WTC11 (cell line): ENCODE measurements around the gene TAOK3.

ENCODE experiments used
- CTCF ChIP-seq: fragments of 200-600 bp; IDR thresholded peaks from 2 replicates; pipeline ENCODE4 v1.8.0; 2022; ENCODE audit warnings: antibody characterized with exemption
- NFYB ChIP-seq: sonication (generic); formaldehyde crosslinking; conservative IDR thresholded peaks from 2 replicates; pipeline ENCODE4 v1.8.0; 2022; ENCODE audit warnings: low read depth, missing genetic modification reagents
- ZNF263 ChIP-seq: sonication (generic); formaldehyde crosslinking; IDR thresholded peaks from 2 replicates; pipeline ENCODE4 v1.8.1; 2022; ENCODE audit warnings: low read depth, mild to moderate bottlenecking, moderate library complexity, missing genetic modification reagents

GRCh38 chr12:118344829-118345228, 27.9 kb downstream of the TAOK3 start:
- no peak for TF ChIP-seq CTCF
- no peak for TF ChIP-seq ZNF263
- TF ChIP-seq NFYB (CRISPR knock-in tag) = no peak
